Panc1 (cell line): Measurements from ENCODE around the gene RABGAP1L. TPM values are rescaled to one million over a fixed set of nuclear protein-coding genes. Genes with fewer than 3 reads are reported as not detected.

Experiments
- ATAC-seq: fragments of 200-7000 bp; cut with Tn5 transposase; 2 replicates; pipeline ENCODE4 v1.9.1; 2020; ENCODE audit warnings: mild to moderate bottlenecking, moderate library complexity
- Bru-seq: library from RNA; stranded (reverse); fragments of 400-500 nt; gene quantifications from one replicate; lab custom pipeline; 2021; lab: Mats Ljungman, UMichigan
- BruChase-seq, 2 experiments: library from RNA; stranded (reverse); fragments of 400-500 nt; gene quantifications; one replicate each; lab custom pipeline; 2021; lab: Mats Ljungman, UMichigan
- BruUV-seq: library from RNA; stranded (reverse); fragments of 400-500 nt; replicated peaks from 2 replicates; lab custom pipeline; 2021; lab: Mats Ljungman, UMichigan
- CTCF ChIA-PET: fragments of 300-600 bp; sonication (Branson Sonifier 250); formaldehyde crosslinking; loops from one replicate; lab custom pipeline; 2022; ENCODE audit warnings: antibody characterized with exemption; lab: Charles Lee
- POLR2A ChIA-PET: fragments of 300-600 bp; sonication (Branson Sonifier 250); formaldehyde crosslinking; loops from one replicate; lab custom pipeline; 2022; ENCODE audit warnings: antibody characterized with exemption; lab: Charles Lee
- DNase-seq: peaks from one replicate; pipeline ENCODE4 v3.0.0-alpha.2; 2010; ENCODE audit warnings: low read depth, low spot score
- H3K27ac ChIP-seq: 2 replicates; pipeline ENCODE4 v1.5.1; 2011; ENCODE audit warnings: mild to moderate bottlenecking, low read length, inconsistent platforms
- H3K27me3 ChIP-seq: fragments of 200-500 bp; sonication (Bioruptor generic); 2 replicates; pipeline ENCODE4 v1.6.0; 2014; ENCODE audit warnings: low read length, inconsistent platforms; ENCODE audit not compliant: control insufficient read depth, insufficient read depth
- H3K36me3 ChIP-seq: fragments of 200-500 bp; sonication (Bioruptor generic); 2 replicates; pipeline ENCODE4 v1.5.1; 2014; ENCODE audit warnings: inconsistent platforms, mild to moderate bottlenecking, low read length, moderate library complexity; ENCODE audit not compliant: control insufficient read depth, insufficient read depth
- H3K4me1 ChIP-seq: 2 replicates; pipeline ENCODE4 v1.5.1; 2011; ENCODE audit warnings: inconsistent platforms, mild to moderate bottlenecking, low read length, moderate library complexity; ENCODE audit not compliant: control insufficient read depth, insufficient read depth
- H3K4me3 ChIP-seq, 2 experiments: 2 replicates each; pipeline ENCODE4 v1.5.1; 2011 to 2012; ENCODE audit warnings: low read depth in 2 of 2, low read length in 2 of 2, mild to moderate bottlenecking in 2 of 2, inconsistent platforms in 1 of 2, moderate library complexity in 1 of 2
- H3K9me3 ChIP-seq: fragments of 200-500 bp; sonication (Bioruptor generic); 2 replicates; pipeline ENCODE4 v1.5.1; 2014; ENCODE audit warnings: low read depth, mild to moderate bottlenecking, inconsistent platforms, low read length, moderate library complexity; ENCODE audit not compliant: control insufficient read depth, insufficient read depth
- CTCF ChIP-seq: fragments of 450-650 bp; IDR thresholded peaks from 2 replicates; pipeline ENCODE4 v1.5.1; 2017; ENCODE audit warnings: mild to moderate bottlenecking
- POLR2AphosphoS5 ChIP-seq: IDR thresholded peaks from 2 replicates; pipeline ENCODE4 v1.6.1; 2012; ENCODE audit warnings: mild to moderate bottlenecking, low read depth, low read length, moderate library complexity
- REST ChIP-seq, 2 experiments: IDR thresholded peaks; 2 replicates each; pipeline ENCODE4 v1.6.1; 2011 to 2012; ENCODE audit warnings: low read depth in 2 of 2, control low read depth in 1 of 2, low read length in 1 of 2, mild to moderate bottlenecking in 1 of 2, moderate library complexity in 1 of 2; ENCODE audit not compliant: insufficient read depth in 1 of 2
- SIN3A ChIP-seq: IDR thresholded peaks from 2 replicates; pipeline ENCODE4 v1.6.1; 2012; ENCODE audit warnings: low read depth, mild to moderate bottlenecking, low read length, moderate library complexity, borderline replicate concordance; ENCODE audit not compliant: insufficient read depth
- TCF7L2 ChIP-seq: IDR thresholded peaks from 2 replicates; pipeline ENCODE4 v1.6.1; 2011; ENCODE audit warnings: mild to moderate bottlenecking, low read depth, low read length, inconsistent platforms
- in situ Hi-C: cut with HindIII; loops from 2 replicates; pipeline ENCODE4 v1.10.0; 2016; ENCODE audit warnings: low sequenced_read_pairs, low pct_unique_long_range_greater_than_20kb
- intact Hi-C: fragments of 100-400 bp; cut with micrococcal nuclease; formaldehyde crosslinking; loops from one replicate; pipeline ENCODE4 v1.10.0; 2022; ENCODE audit not compliant: unreplicated experiment
- long read RNA-seq: library from polyadenylated mRNA; unstranded; transcript quantifications from one replicate; pipeline ENCODE4 v2.0.0, GENCODE V29; 2021; ENCODE audit not compliant: unreplicated experiment
- polyA plus RNA-seq: library from polyadenylated mRNA; unstranded; fragments of >200 nt; gene quantifications from one replicate; pipeline ENCODE4 v1.2.1, GENCODE V29; 2012; ENCODE audit warnings: missing spikeins; ENCODE audit not compliant: insufficient read length
- total RNA-seq: library from RNA; stranded (reverse); gene quantifications from one replicate; pipeline ENCODE4 v1.2.1, GENCODE V29; 2021; ENCODE audit not compliant: unreplicated experiment

Gene RABGAP1L
- total RNA-seq (37.0 TPM), Bru-seq, nascent RNA (percentile 82 among the genes with signal in this experiment), BruChase-seq, experiment 1, labeled RNA remaining after a 2-hour chase (percentile 74 among the genes with signal in this experiment), BruChase-seq, experiment 2, labeled RNA remaining after a 6-hour chase (percentile 70 among the genes with signal in this experiment)
- 13.0 TPM for polyA plus RNA-seq
- long read RNA-seq, partial matches to known transcripts: 5 of 17 reads
- long read RNA-seq, other reads (novel, unspliced or antisense): 10 of 17 reads

- DNase-seq (peak; percentile 54), ATAC-seq (peak; percentile 97)
- intact Hi-C loops: no loop called here
- Histone ChIP-seq H3K4me3 (peak within 1 kb of the TSS; percentile 65 to 93), H3K27me3 (no peaks in the 10 kb centered on the region), H3K36me3 (no peaks in the 10 kb centered on the region), H3K4me1 (peaks cover 12% of the 10 kb centered on the region; the same call in 1 of the 2 replicates), H3K27ac (peak within 1 kb of the TSS; percentile 97), H3K9me3 (no peaks in the 10 kb centered on the region)
- ChIA-PET POLR2A (no interaction called here), CTCF (no interaction called here)
- BruUV-seq: no TSS peak
- in situ Hi-C loops: no loop called here
- TF ChIP-seq SIN3A: peak; percentile 38; the same call in 1 of the 2 replicates
- peak; percentile 68 for TF ChIP-seq POLR2AphosphoS5
- 0 out of 4 replicates have a peak, but pooled peaks of 1 of the 2 experiments have one; percentile 9 for TF ChIP-seq REST (IDR thresholded peaks at IDR 0.05; ENCODE audit: insufficient read depth in 1 of 2, low read depth in 2 of 2, low read length in 1 of 2)
- TF ChIP-seq CTCF: no peak
Measured at GRCh38 chr1:174159252-174160108, at the start of gene RABGAP1L. Gene RABGAP1L, plus strand, starts transcription at chr1:174159520.

- H3K9me3 ChIP-seq: no peaks in the 10 kb centered on the region
- H3K27ac ChIP-seq: no peak overlapping the region
- no peak for DNase-seq
- intact Hi-C loops (no loop called here), in situ Hi-C loops (no loop called here)
- no peak overlapping the region for H3K4me3 ChIP-seq
- ATAC-seq: no peak
- TF ChIP-seq SIN3A (no peak), CTCF (no peak), POLR2AphosphoS5 (no peak), TCF7L2 (no peak)
- no peaks in the 10 kb centered on the region for H3K36me3 ChIP-seq
- no peaks in the 10 kb centered on the region; the same call in 1 of the 2 replicates for H3K27me3 ChIP-seq
- ChIA-PET POLR2A (interaction anchor here (0.7 kb wide), 1 partner anchor 46 kb away, joined by 3 read pairs; no protein-coding TSS in a partner anchor), CTCF (no interaction called here)
- H3K4me1 ChIP-seq: no peaks in the 10 kb centered on the region
- no TSS peak for BruUV-seq
Measured at GRCh38 chr1:174110053-174110452, 49.3 kb upstream of the RABGAP1L start.
